Ramos (cell line): ENCODE results near the gene OS9.
"Not testable (repeated sequence)": the region's sequence is repeated elsewhere in the genome, so short reads cannot be mapped to it uniquely, and the experiment has no call there.

Source experiments
- in situ Hi-C: fragments of 300-500 bp; cut with MboI; formaldehyde crosslinking; loops from one replicate; pipeline ENCODE4 v1.14.3; 2022; ENCODE audit warnings: low sequenced_read_pairs; ENCODE audit not compliant: unreplicated experiment

Gene OS9

DNA sequence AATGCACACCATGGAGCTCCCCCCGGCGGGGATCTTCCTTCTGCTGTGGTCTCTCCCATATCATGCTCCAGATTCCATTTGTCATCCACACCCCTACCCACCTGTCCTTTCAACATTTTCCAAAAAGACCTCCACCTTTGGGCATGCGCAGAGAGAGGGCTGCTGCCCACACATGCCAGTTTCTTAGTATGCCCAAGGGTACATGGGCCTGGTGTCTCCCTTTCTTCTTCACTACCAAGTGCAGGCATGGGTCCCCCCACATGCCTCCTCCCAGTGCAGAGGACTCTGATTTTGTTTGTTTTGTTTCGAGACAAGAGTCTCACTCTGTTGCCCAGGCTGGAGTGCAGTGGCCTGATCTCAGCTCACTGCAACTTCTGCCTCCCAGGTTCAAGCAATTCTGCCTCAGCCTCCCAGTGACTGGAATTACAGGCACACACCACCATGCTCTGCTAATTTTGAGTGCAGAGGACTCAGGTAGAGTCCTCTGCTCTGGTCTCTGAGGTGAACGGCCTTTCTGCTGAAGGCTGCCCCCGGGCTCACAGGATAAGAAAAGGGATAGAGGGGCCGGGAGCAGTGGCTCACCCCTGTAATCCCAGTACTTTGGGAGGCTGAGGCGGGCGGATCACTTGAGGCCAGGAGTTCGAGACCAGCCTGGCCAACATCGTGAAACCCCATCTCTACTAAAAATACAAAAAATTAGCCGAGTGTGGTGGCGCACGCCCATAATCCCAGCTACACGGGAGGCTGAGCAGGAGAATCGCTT, 28.1 kb downstream of the OS9 start:
- in situ Hi-C loops, result not testable (repeated sequence)

DNA sequence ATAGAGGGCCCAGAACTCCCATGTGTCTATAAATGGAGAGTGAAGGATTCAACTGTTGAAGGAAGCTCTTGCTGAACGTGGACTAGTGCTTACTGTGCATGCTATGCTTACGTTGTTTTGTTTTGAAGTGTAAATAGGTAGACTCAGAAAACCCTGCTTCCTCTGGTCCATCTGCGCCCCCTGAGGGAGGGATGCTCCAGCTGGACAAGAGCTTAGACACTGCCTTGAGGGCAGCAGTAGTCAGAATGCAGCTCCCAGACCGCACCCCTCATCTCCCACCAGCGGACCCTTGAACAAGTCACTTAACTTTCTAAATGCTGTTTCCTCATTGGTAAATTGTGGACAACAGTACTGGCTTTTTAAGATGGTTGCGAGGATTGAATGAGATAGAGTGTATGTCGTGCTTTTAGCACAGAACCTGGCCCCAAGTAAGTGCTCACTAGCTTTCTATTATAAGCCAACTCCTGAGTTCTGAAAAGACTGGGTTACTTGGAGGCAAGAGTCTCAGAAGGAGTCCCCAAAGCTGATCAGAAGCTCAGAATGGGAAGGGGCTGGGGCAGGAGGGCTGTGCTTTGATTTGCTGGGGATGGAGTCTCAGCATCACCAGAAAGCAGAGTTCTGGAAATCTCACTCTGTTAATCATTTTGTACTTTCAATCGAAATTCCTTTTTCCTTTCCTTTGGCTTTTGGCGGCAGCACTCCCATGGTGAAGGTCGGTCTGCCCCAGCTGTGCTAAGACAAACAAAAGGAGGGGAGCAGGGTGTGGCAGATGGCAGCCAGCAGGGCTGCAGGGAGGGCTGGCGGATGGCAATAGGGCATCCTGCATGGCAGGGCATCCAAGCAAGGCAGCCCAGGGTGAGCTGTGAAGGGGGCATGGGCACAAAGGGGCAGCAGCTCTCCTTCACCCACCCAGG, 29.0 kb downstream of the OS9 start:
- in situ Hi-C loops, result no loop called here

DNA sequence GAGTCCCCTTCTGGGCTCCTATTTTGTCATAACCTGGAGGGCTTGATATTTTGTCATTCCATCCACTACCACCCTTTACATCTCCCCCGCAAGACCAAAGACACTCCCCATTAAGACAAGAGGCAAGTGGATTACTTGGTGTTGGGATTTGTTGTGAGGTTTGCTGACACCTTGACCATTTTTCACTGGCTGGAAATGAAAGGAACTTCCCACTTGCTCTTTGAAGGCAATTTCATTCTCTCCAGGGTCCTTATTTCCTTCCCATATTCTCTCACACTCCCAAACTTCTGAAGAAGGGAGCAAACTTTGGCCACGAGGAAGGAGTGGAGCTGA, 29.7 kb downstream of the OS9 start:
- in situ Hi-C loops, result no loop called here

DNA sequence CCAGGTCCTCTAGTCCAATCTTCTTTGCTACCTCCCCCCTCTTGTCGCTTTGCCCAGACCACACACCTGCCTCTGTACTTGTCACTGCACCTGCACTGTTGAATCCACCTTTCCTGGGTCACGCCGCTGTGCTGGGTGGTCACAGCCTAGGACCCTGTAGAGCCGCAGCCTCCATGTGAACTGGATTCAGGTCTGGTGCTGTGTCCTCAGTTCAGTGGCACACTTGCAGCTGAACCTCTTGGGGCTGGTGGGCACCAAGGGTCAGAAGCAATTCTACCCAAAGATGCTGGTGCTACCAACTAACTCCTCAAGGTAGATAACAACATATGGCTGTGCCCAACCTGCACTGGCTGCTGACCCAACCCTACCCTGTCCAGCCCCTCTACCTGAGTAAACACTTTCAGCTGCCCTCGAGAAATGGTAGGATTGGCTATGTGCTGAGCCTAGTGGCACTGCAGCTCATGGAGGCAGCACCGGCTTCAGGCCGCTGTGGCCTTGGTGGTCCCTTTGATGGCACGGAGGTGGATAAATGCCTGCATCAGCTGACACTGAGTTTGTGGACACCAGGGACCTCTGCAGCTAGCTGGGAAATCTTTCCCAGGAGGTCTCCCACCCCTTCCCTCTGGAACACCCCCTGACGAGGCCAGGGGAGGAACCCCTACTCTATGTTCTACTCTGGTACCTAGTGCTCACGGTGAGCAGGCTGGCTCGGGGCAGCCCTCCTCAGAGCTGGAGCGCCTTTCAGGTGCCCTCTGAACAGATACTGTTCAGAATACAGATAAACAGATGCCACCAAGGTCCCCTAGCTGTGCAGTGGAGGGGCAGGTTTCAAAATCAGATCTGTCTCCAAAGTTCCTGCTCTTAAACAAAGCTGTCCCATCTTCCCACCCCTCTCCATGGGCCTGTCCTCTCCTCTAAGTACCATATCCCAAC, 30.3 kb downstream of the OS9 start:
- in situ Hi-C loops, result no loop called here

DNA sequence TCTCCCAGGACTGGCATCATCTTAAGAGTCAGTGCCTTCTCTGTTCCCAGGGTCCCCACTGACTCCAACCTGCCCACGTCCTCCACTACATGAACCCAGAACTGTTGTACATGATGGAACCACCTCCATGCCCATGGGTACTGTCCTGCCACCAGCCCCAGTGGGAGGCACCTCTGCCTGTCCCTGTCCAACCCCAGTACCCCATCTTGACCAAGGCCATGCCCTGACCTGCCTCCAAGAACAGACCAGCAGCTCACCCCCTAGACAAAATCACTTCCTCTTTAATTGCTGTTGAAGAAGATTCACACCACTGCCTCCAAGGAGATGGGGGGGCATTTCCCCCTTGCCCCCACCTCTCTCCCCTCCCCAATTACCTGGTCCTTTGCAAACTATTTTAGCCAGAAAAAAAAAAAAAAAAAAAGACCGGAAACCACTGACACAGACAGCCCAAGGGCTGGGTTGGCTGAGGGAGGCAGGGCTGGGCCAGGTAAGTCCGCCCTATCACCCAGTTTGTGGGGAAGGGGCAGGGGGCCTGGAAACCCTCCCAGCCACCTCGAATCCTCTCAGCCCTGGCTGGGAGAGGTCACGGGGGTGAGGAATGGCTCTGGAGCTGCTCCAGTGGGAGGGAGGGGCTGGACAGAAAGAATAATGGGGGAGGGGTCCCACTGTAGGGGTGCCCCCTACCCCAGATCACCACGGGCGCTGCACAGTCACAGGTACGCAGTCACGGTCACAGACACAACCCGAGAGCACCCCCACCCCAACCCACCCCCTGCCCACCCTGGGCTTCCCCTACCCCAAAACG, 31.2 kb downstream of the OS9 start:
- in situ Hi-C loops, result no loop called here

DNA sequence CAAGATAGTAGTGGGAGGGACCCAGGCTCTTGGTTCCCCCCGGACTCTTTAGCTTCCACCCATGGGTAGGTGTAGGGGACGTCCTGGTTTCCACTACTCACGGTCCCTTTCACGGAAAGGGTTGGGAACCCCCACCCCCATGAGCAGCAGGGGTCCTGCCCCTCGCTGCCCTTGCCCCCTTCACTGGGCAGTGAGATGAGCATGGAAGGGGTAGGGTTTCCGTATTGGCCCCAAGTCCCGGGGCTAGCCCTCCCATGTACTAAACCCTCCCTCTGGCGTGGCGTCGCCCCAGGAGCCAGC, 31.9 kb downstream of the OS9 start:
- in situ Hi-C loops, result no loop called here

DNA sequence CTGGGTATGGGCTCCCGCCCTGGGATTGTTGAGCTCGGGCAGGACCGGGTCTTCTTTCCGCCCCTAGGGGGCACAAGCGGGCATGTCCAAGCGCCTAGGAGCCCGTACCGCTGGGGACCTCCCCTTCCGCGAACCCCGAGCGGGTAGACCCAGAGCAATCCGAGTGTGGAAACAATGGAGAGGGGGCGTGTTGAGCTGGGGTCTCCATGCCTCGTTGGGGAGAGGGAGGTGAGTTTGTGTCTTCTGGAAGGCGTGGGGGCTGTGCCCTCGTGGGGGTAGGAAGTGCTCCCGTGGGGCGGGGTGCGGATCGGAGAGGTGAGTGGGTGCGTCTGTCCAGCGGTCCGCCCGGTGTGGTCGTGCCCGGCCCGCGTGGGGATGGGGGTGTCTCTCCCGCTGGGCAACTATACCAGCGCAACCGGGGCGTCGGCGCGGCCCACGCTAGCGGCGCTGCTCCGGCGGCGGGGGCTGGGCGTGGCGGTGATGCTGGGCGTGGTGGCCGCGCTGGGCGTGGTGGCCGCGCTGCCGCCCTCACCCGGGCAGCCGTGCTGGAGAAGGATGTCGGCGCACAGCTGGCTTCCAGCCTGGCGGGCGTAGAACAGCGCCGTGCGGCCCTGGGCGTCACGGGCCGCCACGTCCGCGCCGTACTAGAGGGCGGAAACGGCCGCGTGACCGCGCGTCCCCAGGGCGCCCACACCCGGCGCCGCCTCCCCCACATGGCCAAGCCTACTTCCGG, 32.4 kb downstream of the OS9 start:
- in situ Hi-C loops, result no loop called here

DNA sequence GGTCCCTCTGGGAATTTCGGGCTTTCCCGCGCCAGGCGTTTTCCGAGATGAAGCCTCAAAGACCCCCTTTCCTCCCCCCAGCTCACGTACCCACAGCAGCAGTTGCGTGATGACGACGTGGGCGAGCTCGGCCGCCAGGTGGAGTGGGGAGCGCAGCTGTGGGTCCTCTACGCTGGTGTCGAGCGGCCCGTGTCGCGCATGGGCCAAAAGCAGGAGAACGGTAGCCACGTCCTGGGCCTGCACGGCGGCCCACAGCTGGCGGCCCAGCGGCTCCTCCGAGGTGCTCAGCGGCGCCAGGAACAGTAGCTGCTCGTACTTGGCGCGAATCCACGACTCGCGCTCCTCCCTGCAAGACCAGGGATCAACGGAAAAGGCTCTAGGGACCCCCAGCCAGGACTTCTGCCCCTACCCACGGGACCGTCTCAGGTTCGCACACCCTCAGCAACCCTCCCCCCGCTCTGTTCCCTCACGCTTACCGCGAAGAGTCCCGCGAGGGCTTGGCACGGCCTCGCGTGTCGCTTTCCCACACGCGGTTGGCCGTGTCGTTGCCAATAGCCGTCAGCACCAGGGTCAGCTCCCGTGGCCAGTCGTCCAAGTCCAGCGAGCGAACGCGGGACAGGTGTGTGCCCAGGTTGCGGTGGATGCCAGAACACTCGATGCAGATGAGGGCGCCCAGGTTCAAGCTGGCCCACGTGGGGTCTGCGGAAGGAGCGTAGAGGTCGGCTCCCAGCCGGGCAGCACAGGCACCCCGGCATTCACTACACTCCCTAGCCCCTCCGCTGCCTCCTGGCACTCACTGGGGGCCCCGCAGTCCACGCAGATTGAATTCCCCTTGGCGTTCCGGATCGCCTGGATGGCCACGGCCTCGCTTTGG, 33.2 kb downstream of the OS9 start:
- in situ Hi-C loops, result no loop called here

DNA sequence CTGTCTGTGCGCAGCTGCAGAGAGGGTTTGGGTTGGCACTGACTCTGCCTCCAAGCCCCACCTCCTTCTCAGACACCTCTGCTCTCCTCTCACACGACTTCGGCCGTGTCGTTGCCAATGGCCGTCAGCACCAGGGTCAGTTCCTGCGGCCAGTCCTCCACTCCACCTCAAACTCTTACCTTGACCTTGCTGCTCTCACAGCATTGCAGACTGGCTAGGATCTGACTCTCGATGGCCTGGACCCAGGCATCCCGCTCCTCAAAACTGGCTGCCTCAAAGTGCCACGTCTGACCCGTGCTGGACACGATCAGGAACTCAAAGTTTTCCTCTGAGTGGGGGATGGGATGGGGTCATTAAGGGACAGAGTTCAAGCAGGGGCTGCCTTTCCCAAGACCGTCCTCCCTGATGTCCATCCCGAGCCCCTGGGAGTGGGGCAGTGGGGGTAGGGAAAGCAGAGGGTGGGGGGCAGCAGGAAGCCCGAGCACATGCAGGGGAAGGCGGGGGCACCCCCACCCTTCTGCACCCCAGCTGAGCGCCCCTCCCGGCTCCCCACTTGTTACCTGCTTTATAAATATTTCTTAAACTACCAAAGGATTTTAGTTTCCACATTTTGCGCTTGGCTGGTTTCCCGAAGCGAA, 33.9 kb downstream of the OS9 start:
- in situ Hi-C loops, result no loop called here

DNA sequence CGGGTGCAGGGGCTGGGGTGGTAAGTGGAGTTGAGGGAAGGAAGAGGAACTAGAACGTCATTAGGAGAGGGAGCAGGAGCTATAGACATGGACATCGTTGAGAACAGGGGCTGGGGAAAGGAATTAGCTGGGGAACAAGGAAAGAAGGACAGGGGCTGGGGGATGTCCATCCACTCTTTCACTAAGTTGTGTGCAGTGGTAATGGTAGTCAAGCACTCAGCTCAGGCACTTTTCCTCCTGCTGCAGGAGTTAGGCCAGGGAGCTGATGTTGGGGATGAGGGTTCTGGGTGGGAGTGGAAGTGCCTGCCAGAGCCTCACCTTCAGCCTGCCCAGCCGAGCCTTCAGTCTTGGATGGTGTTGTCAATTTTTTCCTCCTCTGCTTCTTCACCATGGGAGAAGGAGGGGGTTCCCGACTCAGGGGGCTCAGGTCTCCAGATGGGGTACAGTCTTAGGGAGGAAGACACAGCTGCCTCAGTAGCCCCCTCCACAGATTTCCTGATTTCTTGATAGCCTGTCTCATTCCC, 35.5 kb downstream of the OS9 start:
- in situ Hi-C loops, result no loop called here

DNA sequence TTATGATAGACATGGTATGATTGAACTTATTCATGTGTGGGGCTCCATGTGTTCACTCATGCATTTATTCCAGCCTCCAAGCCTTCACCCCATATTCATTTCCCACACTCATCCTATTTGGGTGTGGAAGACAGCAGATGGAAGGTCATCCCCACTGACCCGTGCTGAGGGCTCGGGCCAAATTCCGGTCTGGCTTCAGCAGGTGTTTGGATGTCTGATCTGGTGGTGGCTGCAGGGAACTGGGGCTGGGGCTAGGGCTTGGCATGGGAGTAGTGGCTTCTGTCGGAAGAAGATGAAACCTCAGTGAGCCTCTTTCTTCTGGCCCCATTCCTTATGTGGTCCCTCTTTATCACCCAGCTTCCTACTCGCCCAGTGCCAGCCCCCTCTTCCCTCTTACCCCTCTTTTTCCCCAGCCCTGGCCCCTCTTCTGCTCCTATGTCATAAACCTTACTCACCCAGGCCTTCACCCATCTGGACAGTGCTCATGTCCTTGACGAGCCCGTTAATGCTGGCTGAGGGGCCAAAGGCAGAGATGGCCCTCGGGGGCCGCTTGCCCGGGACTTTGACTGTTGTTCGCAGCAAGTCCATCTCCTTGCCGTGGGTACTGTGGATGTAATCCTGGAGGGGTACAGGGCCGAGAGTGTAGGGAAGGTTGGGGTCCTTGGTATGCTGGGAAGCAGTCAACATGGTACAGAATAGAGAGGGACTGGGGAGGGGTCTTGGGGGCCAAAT, 36.6 kb downstream of the OS9 start:
- in situ Hi-C loops, result no loop called here

DNA sequence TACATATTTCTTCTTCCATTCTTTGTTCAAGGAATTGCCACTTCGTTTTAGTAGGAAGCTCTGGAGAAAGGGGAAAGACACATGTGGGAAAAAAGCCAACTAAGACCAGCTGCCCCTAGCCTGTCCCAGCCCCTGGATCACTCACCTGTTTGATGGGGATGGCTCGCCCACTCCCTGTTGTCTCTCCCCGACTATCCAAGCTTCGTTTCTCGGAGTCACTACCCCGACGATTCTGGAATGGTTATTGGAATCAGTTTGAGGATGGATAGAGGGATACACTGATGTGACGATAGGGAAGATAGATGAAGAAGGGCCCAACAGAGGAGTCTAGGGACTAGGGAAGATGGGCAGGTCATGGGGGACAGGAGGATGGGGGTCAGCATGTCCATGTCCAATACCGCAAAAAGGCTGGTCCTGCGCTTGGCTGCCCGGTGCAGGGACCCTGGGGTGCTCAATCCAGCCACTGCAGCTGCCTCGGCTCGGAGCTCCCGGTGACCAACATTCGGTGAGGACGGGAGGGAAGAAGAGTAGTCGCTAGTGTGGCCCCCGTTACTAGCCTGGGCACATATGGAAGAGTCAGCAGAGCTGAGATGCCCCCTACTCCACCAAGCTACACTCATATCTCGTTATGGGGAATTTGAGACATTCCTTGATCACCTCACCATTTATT, 37.6 kb downstream of the OS9 start:
- in situ Hi-C loops, result no loop called here

DNA sequence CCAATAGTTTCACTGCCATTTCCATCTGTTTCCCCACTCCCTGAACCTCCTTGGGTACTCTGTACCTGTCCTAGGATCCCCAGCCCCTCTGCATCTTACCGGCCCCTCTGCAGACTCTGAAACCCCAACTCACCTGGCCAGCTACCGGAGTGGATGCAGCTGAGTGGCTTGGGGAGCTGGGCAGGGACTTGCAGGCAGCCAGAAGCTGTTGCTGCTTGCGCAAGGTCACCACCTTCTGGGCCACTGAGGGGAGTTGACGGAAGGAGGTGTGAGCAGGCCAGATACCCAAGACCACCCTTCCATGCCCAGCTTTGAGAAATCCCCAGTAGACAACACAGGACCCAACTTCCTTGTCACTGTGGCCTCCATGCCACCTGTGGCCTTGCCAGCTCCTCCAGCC, 38.3 kb downstream of the OS9 start:
- in situ Hi-C loops, result no loop called here

DNA sequence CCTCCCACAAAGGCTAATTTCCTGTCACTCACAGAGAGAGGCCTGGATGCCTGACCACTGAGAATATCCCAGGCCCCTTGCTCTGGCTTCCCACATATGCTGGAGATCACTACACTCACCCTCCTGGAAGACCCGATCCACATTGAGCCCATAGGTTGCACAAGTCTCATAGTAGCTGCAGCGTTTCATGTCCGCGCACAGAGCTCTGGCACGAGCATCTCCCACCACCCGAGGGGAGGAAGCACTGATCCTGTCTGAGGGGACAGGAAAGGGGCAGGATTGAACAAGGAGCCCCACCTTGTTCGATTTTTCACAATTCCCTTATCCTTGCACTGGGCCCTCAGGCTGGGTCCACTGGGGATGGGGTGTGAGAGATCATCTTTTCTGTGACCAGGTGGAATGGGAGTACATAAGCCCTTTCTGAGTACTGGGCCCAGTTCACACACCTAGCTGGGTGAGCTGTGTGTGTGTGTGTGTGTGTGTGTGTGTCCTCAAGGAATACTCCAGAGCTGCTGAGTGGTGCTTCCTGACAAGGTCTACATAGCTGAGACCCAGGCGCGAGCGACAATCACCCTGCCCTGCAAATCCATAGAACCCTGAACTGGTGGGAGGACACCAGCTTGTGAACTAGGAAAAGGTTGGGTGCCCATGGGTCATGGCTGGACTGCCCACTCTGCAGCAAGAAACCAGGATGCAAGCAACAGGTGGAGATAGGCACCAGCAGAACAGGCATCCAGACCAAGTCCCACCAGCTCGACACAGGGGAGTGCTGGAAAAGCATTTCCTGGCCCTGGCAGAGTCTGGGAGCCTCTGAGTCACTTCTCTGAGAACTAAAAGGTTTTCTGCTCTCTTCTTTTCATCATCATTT, 39.0 kb downstream of the OS9 start:
- in situ Hi-C loops, result no loop called here

DNA sequence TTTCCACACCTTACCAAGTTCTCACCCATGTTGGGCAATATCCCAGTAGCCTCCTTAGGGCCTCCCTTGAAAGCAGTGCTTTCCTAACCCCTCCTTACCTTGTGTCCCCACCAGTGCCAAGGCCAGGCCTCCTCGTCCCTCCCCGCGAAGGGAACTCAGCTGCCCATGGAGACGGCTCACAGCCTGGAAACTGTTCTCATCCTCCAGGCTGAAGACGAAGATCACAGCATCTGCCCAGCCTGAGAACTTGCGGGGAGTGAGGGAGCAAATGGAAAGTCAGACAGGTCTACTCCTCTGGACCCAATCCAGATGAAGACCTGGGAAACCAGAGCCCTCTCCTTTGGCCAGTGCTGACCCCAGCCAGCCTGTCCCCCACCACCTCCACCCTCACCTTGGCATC, 40.0 kb downstream of the OS9 start:
- in situ Hi-C loops, result no loop called here

DNA sequence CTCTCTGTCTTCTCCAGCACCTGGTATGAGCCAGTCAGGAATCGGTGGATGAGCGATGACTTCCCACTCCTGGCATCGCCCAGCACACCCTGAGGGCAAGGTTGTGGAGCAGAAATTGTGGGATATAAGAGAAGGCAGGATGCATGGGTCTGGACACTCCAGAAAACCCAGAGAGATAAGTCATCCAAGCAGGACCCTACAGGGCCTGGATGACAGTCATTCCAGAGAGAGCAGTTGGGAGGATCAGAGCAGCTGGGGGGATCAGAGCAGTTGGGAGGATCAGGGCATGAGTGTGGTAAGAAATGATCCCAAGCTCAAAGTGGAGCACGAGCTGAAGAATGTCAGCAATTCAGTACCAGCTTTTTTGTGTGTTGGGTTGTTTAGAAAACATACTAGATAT, 40.7 kb downstream of the OS9 start:
- in situ Hi-C loops, result no loop called here
